Measurements from ENCODE around the gene RAPGEF2.

The RAPGEF2 gene

DNA sequence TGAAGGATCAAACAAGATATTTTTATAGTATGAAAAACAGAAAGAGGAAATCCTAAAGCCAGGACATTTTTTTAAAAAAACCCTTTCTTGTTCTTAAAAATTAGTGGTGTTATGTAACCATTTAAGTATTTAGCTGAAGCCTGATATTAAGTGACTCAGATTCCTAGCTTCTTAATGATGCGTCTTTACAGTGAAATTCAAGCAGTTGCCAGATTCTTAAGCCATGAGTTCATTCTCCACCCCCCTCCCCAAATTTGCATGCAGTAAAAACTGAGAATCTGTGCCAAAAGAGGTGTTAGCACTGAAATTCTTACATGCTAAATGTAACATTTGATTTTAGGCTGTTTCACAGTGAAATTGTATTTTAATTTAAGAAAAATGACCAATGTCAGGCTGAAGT, 180.8 kb downstream of the RAPGEF2 start (continued):
- TF ChIP-seq PRDM2 (tag by site-specific recombination; IDR thresholded peaks at IDR 0.05; ENCODE audit: borderline replicate concordance) (no peak), ZNF366 (tag by site-specific recombination; conservative IDR thresholded peaks at IDR 0.05) (no peak), IKZF3 (tag by site-specific recombination; IDR thresholded peaks at IDR 0.05) (no peak)

DNA sequence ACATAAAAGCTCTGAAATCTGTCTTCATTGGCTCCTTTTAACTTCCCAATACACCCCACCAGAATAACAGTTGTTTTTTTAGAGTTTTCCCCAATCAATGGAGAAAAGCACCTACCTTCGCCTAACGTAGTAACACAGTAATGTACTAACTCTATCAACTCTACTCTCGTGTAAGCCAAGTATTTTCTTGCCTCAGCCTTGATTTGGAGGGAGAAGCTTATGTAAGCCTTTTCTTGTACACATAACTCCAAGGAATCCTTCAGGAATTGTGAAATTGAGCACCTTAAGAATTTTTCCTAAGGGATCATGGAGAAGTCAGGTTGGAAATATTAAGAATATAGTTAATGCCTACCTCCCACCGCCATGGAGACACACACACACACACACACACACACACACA, 181.2 kb downstream of the RAPGEF2 start:
- H3K9me3 ChIP-seq (ENCODE audit: control insufficient read depth, insufficient read depth, low read depth, low read length) = no peaks in the 10 kb centered on the region
- TF ChIP-seq ZNF561 (tag by site-specific recombination; IDR thresholded peaks at IDR 0.05; ENCODE audit: borderline replicate concordance) = no peak
- no peak for TF ChIP-seq ZNF114 (tag by site-specific recombination; IDR thresholded peaks at IDR 0.05)
- no peak for TF ChIP-seq MYNN (tag by site-specific recombination; IDR thresholded peaks at IDR 0.05; ENCODE audit: borderline replicate concordance)
- TF ChIP-seq KLF9 (tag by site-specific recombination; IDR thresholded peaks at IDR 0.05; ENCODE audit: low read depth) = no peak
- H3K36me3 ChIP-seq (ENCODE audit: control insufficient read depth in 2 of 2, insufficient read depth in 1 of 2, low read length in 2 of 2) = no peaks in the 10 kb centered on the region
- ChIA-PET POLR2A (no interaction called here), CTCF (no interaction called here)
- H3K4me1 ChIP-seq (ENCODE audit: control insufficient read depth, insufficient read depth, low read length) = no peaks in the 10 kb centered on the region
- H3K4me3 ChIP-seq (ENCODE audit: low read depth, low read length) = no peak overlapping the region
- H3K27ac ChIP-seq (ENCODE audit: extremely low read depth, low read depth, low read length) = no peak overlapping the region

- Histone ChIP-seq H3K4me1 (ENCODE audit: control insufficient read depth, insufficient read depth, low read length) (no peaks in the 10 kb centered on the region), H3K27ac (ENCODE audit: extremely low read depth, low read depth, low read length) (no peak overlapping the region)
- POLR2A ChIA-PET = no interaction called here
Measured at GRCh38 chr4:159284733-159285132, 181.9 kb downstream of the RAPGEF2 start.

GRCh38 chr4:159287767-159288166, 184.9 kb downstream of the RAPGEF2 start:
- ChIA-PET CTCF (no interaction called here), POLR2A (no interaction called here)
- Histone ChIP-seq H3K4me1 (ENCODE audit: control insufficient read depth, insufficient read depth, low read length) (no peaks in the 10 kb centered on the region), H3K9me3 (ENCODE audit: control insufficient read depth, insufficient read depth, low read depth, low read length) (no peaks in the 10 kb centered on the region), H3K27ac (ENCODE audit: extremely low read depth, low read depth, low read length) (no peak overlapping the region), H3K36me3 (ENCODE audit: control insufficient read depth in 2 of 2, insufficient read depth in 1 of 2, low read length in 2 of 2) (no peaks in the 10 kb centered on the region), H3K4me3 (ENCODE audit: low read depth, low read length) (no peak overlapping the region)
- no peak for TF ChIP-seq ZNF561 (tag by site-specific recombination; IDR thresholded peaks at IDR 0.05; ENCODE audit: borderline replicate concordance)
- no peak for TF ChIP-seq HOXA7 (CRISPR knock-in tag; IDR thresholded peaks at IDR 0.05; ENCODE audit: borderline replicate concordance)
- TF ChIP-seq ZNF433 (tag by site-specific recombination; IDR thresholded peaks at IDR 0.05; ENCODE audit: low read depth) = no peak
- no peak for TF ChIP-seq EGR2 (tag by site-specific recombination; IDR thresholded peaks at IDR 0.05; ENCODE audit: low read depth)
- no peak for TF ChIP-seq ZNF677 (tag by site-specific recombination; IDR thresholded peaks at IDR 0.05)
- no peak for TF ChIP-seq ZNF404 (tag by site-specific recombination; IDR thresholded peaks at IDR 0.05)
- TF ChIP-seq ZNF223 (tag by site-specific recombination; IDR thresholded peaks at IDR 0.05) = no peak
- TF ChIP-seq ZNF626 (tag by site-specific recombination; IDR thresholded peaks at IDR 0.05) = no peak
- no peak for TF ChIP-seq ZNF24 (tag by site-specific recombination; IDR thresholded peaks at IDR 0.05)
- no peak for TF ChIP-seq TRIM28 (IDR thresholded peaks at IDR 0.05; ENCODE audit: borderline replicate concordance, low read length)

More at GRCh38 chr4:159284733-159285132, 181.9 kb downstream of the RAPGEF2 start:
- Histone ChIP-seq H3K36me3 (ENCODE audit: control insufficient read depth in 2 of 2, insufficient read depth in 1 of 2, low read length in 2 of 2) (no peaks in the 10 kb centered on the region), H3K4me3 (ENCODE audit: low read depth, low read length) (no peak overlapping the region), H3K9me3 (ENCODE audit: control insufficient read depth, insufficient read depth, low read depth, low read length) (no peaks in the 10 kb centered on the region)
- TF ChIP-seq ZNF791 (tag by site-specific recombination; IDR thresholded peaks at IDR 0.05) (no peak), ZNF274 (IDR thresholded peaks at IDR 0.05; ENCODE audit: low read length) (no peak), ZNF274 (tag by site-specific recombination; IDR thresholded peaks at IDR 0.05; ENCODE audit: borderline replicate concordance) (no peak), ZIC2 (tag by site-specific recombination; IDR thresholded peaks at IDR 0.05) (no peak)
- CTCF ChIA-PET = no interaction called here

All from HEK293 (cell line).